Neural cell (in vitro differentiated cells): ENCODE data around the gene LTO1. TPM values are rescaled to one million over a fixed set of nuclear protein-coding genes. Genes with fewer than 3 reads are reported as not detected.

Experiments used
- H2AFZ ChIP-seq: fragments of 200-600, 300-800 bp; sonication (generic), shearing (Covaris generic); 2 replicates; pipeline ENCODE4 v1.6.0; 2014; ENCODE audit warnings: low read depth, mild to moderate bottlenecking, antibody characterized with exemption, low read length, moderate library complexity
- H3F3A ChIP-seq: fragments of 200-600 bp; shearing (Covaris generic); 2 replicates; pipeline ENCODE4 v1.6.1; 2016; ENCODE audit warnings: mild to moderate bottlenecking, moderate library complexity, mixed read lengths, antibody characterized with exemption, low read length; ENCODE audit not compliant: insufficient read depth, poor library complexity, severe bottlenecking
- H3K27ac ChIP-seq: fragments of 200-600, 300-800 bp; sonication (generic), shearing (Covaris generic); 2 replicates; pipeline ENCODE4 v1.5.1; 2014; ENCODE audit warnings: mild to moderate bottlenecking, low read length, moderate library complexity
- H3K27me3 ChIP-seq: fragments of 300-800, 200-600 bp; sonication (generic), shearing (Covaris generic); 2 replicates; pipeline ENCODE4 v1.6.0; 2014; ENCODE audit warnings: mild to moderate bottlenecking, low read depth, low read length, moderate library complexity; ENCODE audit not compliant: insufficient read depth
- H3K36me3 ChIP-seq: fragments of 300-800, 200-600 bp; sonication (generic), shearing (Covaris generic); 2 replicates; pipeline ENCODE4 v1.5.1; 2014; ENCODE audit warnings: mild to moderate bottlenecking, antibody characterized with exemption, low read length, moderate library complexity; ENCODE audit not compliant: insufficient read depth
- H3K4me2 ChIP-seq: fragments of 300-800, 200-600 bp; sonication (generic), shearing (Covaris generic); 2 replicates; pipeline ENCODE4 v1.6.0; 2014; ENCODE audit warnings: mild to moderate bottlenecking, low read length
- H3K4me3 ChIP-seq: fragments of 300-800, 200-600 bp; sonication (generic), shearing (Covaris generic); 2 replicates; pipeline ENCODE4 v1.5.1; 2014; ENCODE audit warnings: mild to moderate bottlenecking, low read length, moderate library complexity
- H3K79me2 ChIP-seq: fragments of 200-600 bp; shearing (Covaris generic); replicated peaks from 2 replicates; pipeline ENCODE4 v1.6.0; 2014; ENCODE audit warnings: mild to moderate bottlenecking, low read length, moderate library complexity; ENCODE audit not compliant: insufficient read depth
- H3K9ac ChIP-seq: fragments of 300-800, 200-600 bp; sonication (generic), shearing (Covaris generic); 2 replicates; pipeline ENCODE4 v1.6.1; 2016; ENCODE audit warnings: mild to moderate bottlenecking, low read length, mixed read lengths
- H3K9me2 ChIP-seq: fragments of 200-600 bp; shearing (Covaris generic); 2 replicates; pipeline ENCODE4 v1.6.1; 2016; ENCODE audit warnings: mild to moderate bottlenecking, low read length, mixed read lengths; ENCODE audit not compliant: insufficient read depth
- H3K9me3 ChIP-seq: fragments of 200-600, 300-800 bp; sonication (generic), shearing (Covaris generic); 2 replicates; pipeline ENCODE4 v1.6.1; 2016; ENCODE audit warnings: mild to moderate bottlenecking, mixed run types, low read length, moderate library complexity, mixed read lengths
- H4K20me1 ChIP-seq: fragments of 200-600 bp; shearing (Covaris generic); 2 replicates; pipeline ENCODE4 v1.6.1; 2016; ENCODE audit warnings: mild to moderate bottlenecking, mixed run types; ENCODE audit not compliant: insufficient read depth
- CTCF ChIP-seq: fragments of 450-650 bp; IDR thresholded peaks from 2 replicates; pipeline ENCODE4 v1.5.1; 2014; ENCODE audit warnings: antibody characterized with exemption, mild to moderate bottlenecking, moderate library complexity; ENCODE audit not compliant: poor library complexity, severe bottlenecking
- EP300 ChIP-seq: fragments of 450-650 bp; conservative IDR thresholded peaks from 2 replicates; pipeline ENCODE4 v1.6.1; 2014; ENCODE audit warnings: antibody characterized with exemption, mild to moderate bottlenecking, moderate library complexity; ENCODE audit not compliant: poor library complexity, severe bottlenecking
- EZH2 ChIP-seq: fragments of 200-600, 300-800 bp; shearing (Covaris generic), sonication (generic); IDR thresholded peaks from 2 replicates; pipeline ENCODE4 v1.6.1; 2014; ENCODE audit warnings: antibody characterized with exemption, low read length, borderline replicate concordance, mild to moderate bottlenecking; ENCODE audit not compliant: insufficient read depth, poor library complexity, severe bottlenecking
- MXI1 ChIP-seq: fragments of 450-650 bp; conservative IDR thresholded peaks from 2 replicates; pipeline ENCODE4 v1.6.1; 2014; ENCODE audit warnings: antibody characterized with exemption, mild to moderate bottlenecking; ENCODE audit not compliant: poor library complexity, severe bottlenecking
- POLR2AphosphoS5 ChIP-seq: IDR thresholded peaks from 2 replicates; pipeline ENCODE4 v1.6.1; 2012
- RAD21 ChIP-seq: fragments of 450-650 bp; conservative IDR thresholded peaks from 2 replicates; pipeline ENCODE4 v1.6.1; 2014; ENCODE audit warnings: antibody characterized with exemption, mild to moderate bottlenecking, moderate library complexity
- REST ChIP-seq: IDR thresholded peaks from 2 replicates; pipeline ENCODE4 v1.6.1; 2012; ENCODE audit warnings: borderline replicate concordance
- SMC3 ChIP-seq: fragments of 450-650 bp; conservative IDR thresholded peaks from 2 replicates; pipeline ENCODE4 v1.6.1; 2014; ENCODE audit warnings: antibody characterized with exemption, mild to moderate bottlenecking, moderate library complexity; ENCODE audit not compliant: poor library complexity
- TAF1 ChIP-seq: IDR thresholded peaks from 2 replicates; pipeline ENCODE4 v1.6.1; 2012; ENCODE audit warnings: low read depth
- polyA plus RNA-seq: library from polyadenylated mRNA; depleted of rRNA; stranded (reverse); fragments of >200 nt; gene quantifications from 2 replicates; pipeline ENCODE4 v1.2.3, GENCODE V29; 2014

LTO1 gene
- polyA plus RNA-seq, 1 donor from 2014 or later: 44.4 TPM

GRCh38 chr11:69620683-69621290, 54.4 kb downstream of the LTO1 start:
- no peaks in the 10 kb centered on the region for H4K20me1 ChIP-seq
- no peaks in the 10 kb centered on the region for H3K9me2 ChIP-seq
- no peak overlapping the region for H3K4me2 ChIP-seq
- no peak overlapping the region for H3K27ac ChIP-seq
- H3K79me2 ChIP-seq: no peaks in the 10 kb centered on the region
- H3K27me3 ChIP-seq: no peaks in the 10 kb centered on the region
- no peaks in the 10 kb centered on the region for H3K36me3 ChIP-seq
- TF ChIP-seq EZH2 (no peak), REST (no peak), MXI1 (no peak), TAF1 (no peak), POLR2AphosphoS5 (no peak), CTCF (no peak), EP300 (no peak), RAD21 (no peak), SMC3 (no peak)
- H3K9ac ChIP-seq: no peak overlapping the region
- H3K9me3 ChIP-seq: no peaks in the 10 kb centered on the region
- no peak overlapping the region for H3K4me3 ChIP-seq
- no peak overlapping the region for H2AFZ ChIP-seq
- H3F3A ChIP-seq: no peaks in the 10 kb centered on the region

- no peaks in the 10 kb centered on the region for H4K20me1 ChIP-seq
- no peak overlapping the region for H2AFZ ChIP-seq
- no peaks in the 10 kb centered on the region for H3K36me3 ChIP-seq
- H3K9me2 ChIP-seq: no peaks in the 10 kb centered on the region
- no peak overlapping the region for H3K4me3 ChIP-seq
- no peak overlapping the region for H3K4me2 ChIP-seq
- no peaks in the 10 kb centered on the region for H3F3A ChIP-seq
- H3K9me3 ChIP-seq: no peaks in the 10 kb centered on the region
- H3K27me3 ChIP-seq: no peaks in the 10 kb centered on the region
- TF ChIP-seq EZH2 (no peak), EP300 (no peak), MXI1 (no peak), REST (no peak)
- no peaks in the 10 kb centered on the region for H3K79me2 ChIP-seq
- H3K9ac ChIP-seq: no peak overlapping the region
- no peak overlapping the region for H3K27ac ChIP-seq
Measured at GRCh38 chr11:69618237-69618636, 56.9 kb downstream of the LTO1 start.
